Ishikawa (cell line): ENCODE measurements around the gene BACH2.

Experiments
- EGR1 ChIP-seq: IDR thresholded peaks from 2 replicates; pipeline ENCODE4 v1.6.1; 2012
- TAF1 ChIP-seq: IDR thresholded peaks from 2 replicates; pipeline ENCODE4 v1.6.1; 2012; ENCODE audit warnings: low read depth, mild to moderate bottlenecking
- YY1 ChIP-seq: IDR thresholded peaks from 2 replicates; pipeline ENCODE4 v1.6.1; 2012; ENCODE audit warnings: low read depth
- ZBTB7A ChIP-seq: IDR thresholded peaks from 2 replicates; pipeline ENCODE4 v1.6.1; 2012; ENCODE audit warnings: low read depth
- TF ChIP-seq, protein P1 (sequence below): IDR thresholded peaks from 2 replicates; pipeline ENCODE4 v1.6.1; 2012; ENCODE audit warnings: low read depth, mild to moderate bottlenecking

- TF ChIP-seq TAF1 (no peak), YY1 (no peak), EGR1 (no peak), ZBTB7A (no peak)
- TF ChIP-seq, protein P1, sequence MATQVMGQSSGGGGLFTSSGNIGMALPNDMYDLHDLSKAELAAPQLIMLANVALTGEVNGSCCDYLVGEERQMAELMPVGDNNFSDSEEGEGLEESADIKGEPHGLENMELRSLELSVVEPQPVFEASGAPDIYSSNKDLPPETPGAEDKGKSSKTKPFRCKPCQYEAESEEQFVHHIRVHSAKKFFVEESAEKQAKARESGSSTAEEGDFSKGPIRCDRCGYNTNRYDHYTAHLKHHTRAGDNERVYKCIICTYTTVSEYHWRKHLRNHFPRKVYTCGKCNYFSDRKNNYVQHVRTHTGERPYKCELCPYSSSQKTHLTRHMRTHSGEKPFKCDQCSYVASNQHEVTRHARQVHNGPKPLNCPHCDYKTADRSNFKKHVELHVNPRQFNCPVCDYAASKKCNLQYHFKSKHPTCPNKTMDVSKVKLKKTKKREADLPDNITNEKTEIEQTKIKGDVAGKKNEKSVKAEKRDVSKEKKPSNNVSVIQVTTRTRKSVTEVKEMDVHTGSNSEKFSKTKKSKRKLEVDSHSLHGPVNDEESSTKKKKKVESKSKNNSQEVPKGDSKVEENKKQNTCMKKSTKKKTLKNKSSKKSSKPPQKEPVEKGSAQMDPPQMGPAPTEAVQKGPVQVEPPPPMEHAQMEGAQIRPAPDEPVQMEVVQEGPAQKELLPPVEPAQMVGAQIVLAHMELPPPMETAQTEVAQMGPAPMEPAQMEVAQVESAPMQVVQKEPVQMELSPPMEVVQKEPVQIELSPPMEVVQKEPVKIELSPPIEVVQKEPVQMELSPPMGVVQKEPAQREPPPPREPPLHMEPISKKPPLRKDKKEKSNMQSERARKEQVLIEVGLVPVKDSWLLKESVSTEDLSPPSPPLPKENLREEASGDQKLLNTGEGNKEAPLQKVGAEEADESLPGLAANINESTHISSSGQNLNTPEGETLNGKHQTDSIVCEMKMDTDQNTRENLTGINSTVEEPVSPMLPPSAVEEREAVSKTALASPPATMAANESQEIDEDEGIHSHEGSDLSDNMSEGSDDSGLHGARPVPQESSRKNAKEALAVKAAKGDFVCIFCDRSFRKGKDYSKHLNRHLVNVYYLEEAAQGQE = no peak
These were observed 195.2 kb downstream of the BACH2 start for GRCh38 chr6:90101403-90101802.
